Right cardiac atrium (tissue), 5 donors: ENCODE data around the gene BCAR3. TPM values are rescaled to one million over a fixed set of nuclear protein-coding genes. Genes with fewer than 3 reads are reported as not detected.

Experiments
- ATAC-seq, 2 donors: fragments of 200-7000 bp; cut with Tn5 transposase; one replicate each; pipeline versions ENCODE4 v1.8.0 to v1.9.1; 2020; ENCODE audit warnings: moderate library complexity in 2 of 2, mild to moderate bottlenecking in 1 of 2
- DNase-seq, 3 donors: peaks; one replicate each; pipeline ENCODE4 v3.0.0-alpha.2; 2020
- H3K27ac ChIP-seq: one replicate; pipeline ENCODE4 v1.5.1; 2013; ENCODE audit warnings: mild to moderate bottlenecking, low read length, control low read depth, moderate library complexity
- H3K27me3 ChIP-seq: one replicate; pipeline ENCODE4 v1.6.1; 2013; ENCODE audit not compliant: control insufficient read depth, insufficient read depth
- H3K4me1 ChIP-seq: one replicate; pipeline ENCODE4 v1.6.1; 2013; ENCODE audit warnings: low read length; ENCODE audit not compliant: control insufficient read depth, insufficient read depth
- H3K4me3 ChIP-seq: one replicate; pipeline ENCODE4 v1.5.1; 2013; ENCODE audit warnings: low read length, control low read depth
- H3K9me3 ChIP-seq: one replicate; pipeline ENCODE4 v1.6.1; 2013; ENCODE audit warnings: low read length; ENCODE audit not compliant: control insufficient read depth
- WGBS: extraction: QIAGEN DNeasy Blood & Tissue Kit; methylation state at CpG from one replicate; pipeline ENCODE4 v1.1.7; 2013; 5-methylcytosine and 5-hydroxymethylcytosine counted together
- intact Hi-C, 4 donors: fragments of 100-400 bp; cut with DNase I; formaldehyde crosslinking; loops; one replicate each; pipeline versions ENCODE4 v1.11.0 to v1.14.0; 2022 to 2023
- polyA plus RNA-seq: library from polyadenylated mRNA; stranded (reverse); fragments of 200-250 nt; gene quantifications from one replicate; pipeline ENCODE4 v1.2.3, GENCODE V29; 2013
- total RNA-seq, 4 donors: library from RNA; stranded (reverse); fragmentation: NEBNext Ultra II Directional; extraction: Animal tissue kit (Norgen Biotek cat#: 25700); gene quantifications; one replicate each; pipeline ENCODE4 v1.2.1, GENCODE V29; 2021
- donor health status: healthy with polysubstance abuse.
- donor health status: DM: no; HTN: yes; CAD: no.
- donor health status: DM: no; HTN: no; CAD: no.
- donor health status: DM: no; HTN: yes; CAD: no; lungs with severe emphysema.
- donor health status: DM: yes; HTN: yes; CAD: no.

BCAR3 gene
- total and polyA plus RNA-seq, 5 donors, result 10.1 to 17.4 (median 12.6) TPM

DNA sequence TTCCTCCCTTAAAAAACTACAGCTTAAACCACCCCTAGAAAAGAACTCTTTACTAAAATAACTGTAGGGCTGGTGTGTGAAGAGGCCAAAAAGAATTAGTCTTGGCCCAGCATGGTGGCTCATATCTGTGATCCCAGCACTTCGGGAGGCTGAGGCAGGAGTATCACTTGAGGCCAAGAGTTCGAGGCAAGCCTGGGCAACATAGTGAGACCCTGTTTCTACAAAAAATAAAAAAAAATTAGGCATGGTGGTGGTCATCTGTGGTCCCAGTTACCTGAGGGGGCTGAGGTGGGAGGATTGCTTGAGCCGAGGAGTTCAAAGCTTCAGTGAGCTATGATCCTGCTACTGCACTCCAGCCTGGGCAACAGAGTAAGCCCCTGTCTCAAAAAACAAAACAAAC, 44.9 kb downstream of the BCAR3 start:
- Histone ChIP-seq H3K4me1 (peaks cover 2% of the 10 kb centered on the region), H3K27ac (no peak overlapping the region), H3K9me3 (no peaks in the 10 kb centered on the region), H3K4me3 (no peak overlapping the region), H3K27me3 (no peaks in the 10 kb centered on the region)
- no peak for DNase-seq
- 92% methylated on average over 3 of the region's 3 CpGs for WGBS
- no peak for ATAC-seq
- intact Hi-C loops, result no loop called here

DNA sequence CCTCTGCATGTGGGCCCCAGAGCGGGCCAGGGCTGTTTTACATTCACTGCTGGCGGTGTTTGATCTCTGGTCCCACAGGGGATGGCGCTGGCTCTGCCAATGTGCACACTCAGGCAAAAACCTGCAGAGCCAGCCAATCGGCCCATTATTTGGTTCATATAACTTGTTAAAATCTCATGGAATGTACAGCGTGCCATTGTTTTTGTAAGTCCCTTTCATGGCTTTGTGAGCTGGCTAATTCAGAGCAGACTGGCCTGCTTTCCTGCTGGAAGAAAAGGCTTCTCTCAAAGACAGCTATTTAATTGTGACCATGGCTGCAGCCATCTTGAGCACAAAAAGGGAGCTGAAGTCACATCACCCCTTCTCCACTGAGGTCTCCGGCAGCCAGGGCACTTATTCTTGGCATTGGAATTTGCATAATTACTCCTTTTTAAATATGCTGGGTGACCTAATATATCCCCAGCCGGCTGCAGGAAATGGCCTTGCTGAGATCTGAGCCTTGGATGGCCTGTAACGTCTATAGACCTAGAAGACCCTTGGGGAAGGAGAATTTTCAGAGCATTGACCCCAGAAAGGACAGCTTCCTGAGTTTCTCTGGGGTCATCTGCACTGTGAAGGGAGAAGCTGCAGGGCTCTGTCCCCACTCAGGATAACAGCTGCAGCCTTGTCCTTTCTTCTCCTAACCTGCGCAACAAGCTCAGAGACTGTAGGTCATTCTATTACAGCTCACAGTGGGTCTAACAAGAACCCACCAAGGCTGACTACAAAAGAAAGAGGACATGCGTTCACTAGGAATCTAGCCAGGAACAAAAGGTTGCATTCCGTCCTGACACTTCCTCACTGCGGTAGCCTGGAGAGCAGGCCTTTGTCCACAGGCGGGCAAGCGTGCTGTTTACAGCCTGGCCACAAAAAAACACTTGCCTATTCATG, 45.8 kb downstream of the BCAR3 start:
- intact Hi-C loops, result no loop called here
- Histone ChIP-seq H3K9me3 (no peaks in the 10 kb centered on the region), H3K4me3 (no peak overlapping the region), H3K4me1 (peaks cover 2% of the 10 kb centered on the region), H3K27me3 (no peaks in the 10 kb centered on the region), H3K27ac (peak overlapping the region; percentile 14)
- ATAC-seq, result peak; percentile 42 to 69
- 67% methylated on average over 14 of the region's 14 CpGs for WGBS
- peak in 2 of 3 donors; percentile 61 to 65 for DNase-seq

DNA sequence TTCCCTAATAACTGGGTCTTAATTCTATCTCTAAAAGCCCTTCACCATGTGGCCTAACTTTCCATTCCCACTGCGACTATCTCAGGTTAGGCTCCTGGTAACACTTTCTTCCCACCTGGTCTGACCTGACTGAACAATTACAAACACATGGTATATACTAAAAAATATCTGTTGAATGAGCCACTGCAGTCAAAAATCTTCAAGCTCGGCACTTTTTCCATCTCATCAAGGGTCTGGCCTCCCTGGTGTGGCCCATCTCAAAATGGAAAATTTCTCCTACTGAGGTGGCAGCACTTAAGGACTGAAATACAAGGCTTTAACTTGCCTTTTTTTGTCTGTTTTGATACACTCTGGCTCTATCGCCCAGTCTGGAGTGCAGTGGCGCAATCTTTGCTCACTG, 48.3 kb downstream of the BCAR3 start:
- Histone ChIP-seq H3K9me3 (no peaks in the 10 kb centered on the region), H3K4me3 (no peak overlapping the region), H3K4me1 (peaks cover 2% of the 10 kb centered on the region), H3K27ac (no peak overlapping the region), H3K27me3 (no peaks in the 10 kb centered on the region)
- ATAC-seq (no peak), DNase-seq (no peak)
- intact Hi-C loops, result loop anchor here in 2 of 4 donors (5.0 kb wide), 1 partner anchor 49 kb away; the partner anchor contains the start of gene BCAR3 (in 2 of the 2)
- 96% methylated on average over 4 of the region's 4 CpGs for WGBS

DNA sequence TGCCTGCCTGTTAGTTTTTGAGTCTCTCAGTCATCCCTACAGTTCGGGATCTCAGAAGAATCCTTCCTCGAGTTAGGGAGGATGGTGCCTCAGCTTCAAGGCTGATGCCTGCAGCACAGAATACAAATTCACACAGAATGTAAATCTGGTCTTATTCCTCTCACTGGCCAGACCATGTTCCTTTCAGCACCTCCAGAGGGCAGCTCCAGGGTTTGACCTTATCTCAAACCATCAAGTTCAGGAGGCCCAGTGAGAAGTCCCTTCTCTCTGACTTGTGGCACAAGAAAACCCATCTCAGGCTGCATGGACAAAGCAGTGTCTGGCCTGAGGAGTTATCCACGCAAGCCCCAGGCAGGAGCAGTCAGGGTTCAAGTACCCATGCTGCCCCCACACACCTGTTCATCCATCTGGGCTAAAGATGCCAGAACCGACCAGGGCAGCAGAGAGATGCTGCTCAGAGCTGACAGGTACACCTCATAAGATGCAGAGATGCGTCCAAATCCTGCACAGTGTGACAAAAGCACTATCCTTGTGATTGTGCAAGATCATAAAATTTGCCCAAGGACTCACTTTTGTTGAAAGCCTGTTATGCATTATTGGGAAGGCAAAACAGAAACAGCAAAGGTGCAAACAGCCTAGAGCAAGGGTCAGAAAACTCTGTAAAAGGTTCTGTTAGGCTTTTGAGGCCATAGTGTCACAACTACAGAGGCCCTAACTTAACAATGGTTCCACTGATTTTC, 49.8 kb downstream of the BCAR3 start:
- DNase-seq (no peak), ATAC-seq (no peak)
- peaks cover 2% of the 10 kb centered on the region for H3K4me1 ChIP-seq
- no peaks in the 10 kb centered on the region for H3K9me3 ChIP-seq
- no peak overlapping the region for H3K4me3 ChIP-seq
- H3K27ac ChIP-seq, result no peak overlapping the region
- intact Hi-C loops, result loop anchor here in 2 of 4 donors (2.0 to 5.0 kb wide), 2 partner anchors 51 to 183 kb away; partner anchors contain the start of gene BCAR3 (in 2 of the 2)
- H3K27me3 ChIP-seq, result no peaks in the 10 kb centered on the region
- WGBS, result 90% methylated on average over 5 of the region's 5 CpGs

DNA sequence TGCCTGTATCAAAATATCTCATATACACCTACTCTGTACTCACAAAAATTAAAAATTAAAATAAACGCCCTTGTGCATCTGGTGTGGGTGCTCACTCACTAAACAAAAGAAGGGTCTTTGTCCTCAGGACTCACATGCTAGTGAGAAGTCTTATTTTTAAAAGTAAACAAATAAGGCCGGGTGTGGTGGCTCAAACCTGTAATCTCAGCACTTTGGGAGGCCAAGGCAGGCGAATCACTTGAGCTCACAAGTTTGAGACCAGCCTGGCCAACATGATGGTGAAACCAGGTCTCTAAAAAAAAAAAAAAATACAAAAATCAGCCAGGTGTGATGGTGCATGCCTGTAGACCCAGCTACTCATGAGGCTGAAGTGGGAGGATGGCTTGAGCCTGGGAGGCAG, 51.5 kb downstream of the BCAR3 start:
- 94% methylated on average over 3 of the region's 3 CpGs for WGBS
- H3K27ac ChIP-seq, result no peak overlapping the region
- peaks cover 7% of the 10 kb centered on the region for H3K4me1 ChIP-seq
- intact Hi-C loops, result loop anchor here in 2 of 4 donors (2.0 to 5.0 kb wide), 2 partner anchors 52 to 185 kb away; partner anchors contain the start of gene BCAR3 (in 2 of the 2)
- no peaks in the 10 kb centered on the region for H3K27me3 ChIP-seq
- no peak overlapping the region for H3K4me3 ChIP-seq
- DNase-seq (no peak), ATAC-seq (no peak)
- no peaks in the 10 kb centered on the region for H3K9me3 ChIP-seq

DNA sequence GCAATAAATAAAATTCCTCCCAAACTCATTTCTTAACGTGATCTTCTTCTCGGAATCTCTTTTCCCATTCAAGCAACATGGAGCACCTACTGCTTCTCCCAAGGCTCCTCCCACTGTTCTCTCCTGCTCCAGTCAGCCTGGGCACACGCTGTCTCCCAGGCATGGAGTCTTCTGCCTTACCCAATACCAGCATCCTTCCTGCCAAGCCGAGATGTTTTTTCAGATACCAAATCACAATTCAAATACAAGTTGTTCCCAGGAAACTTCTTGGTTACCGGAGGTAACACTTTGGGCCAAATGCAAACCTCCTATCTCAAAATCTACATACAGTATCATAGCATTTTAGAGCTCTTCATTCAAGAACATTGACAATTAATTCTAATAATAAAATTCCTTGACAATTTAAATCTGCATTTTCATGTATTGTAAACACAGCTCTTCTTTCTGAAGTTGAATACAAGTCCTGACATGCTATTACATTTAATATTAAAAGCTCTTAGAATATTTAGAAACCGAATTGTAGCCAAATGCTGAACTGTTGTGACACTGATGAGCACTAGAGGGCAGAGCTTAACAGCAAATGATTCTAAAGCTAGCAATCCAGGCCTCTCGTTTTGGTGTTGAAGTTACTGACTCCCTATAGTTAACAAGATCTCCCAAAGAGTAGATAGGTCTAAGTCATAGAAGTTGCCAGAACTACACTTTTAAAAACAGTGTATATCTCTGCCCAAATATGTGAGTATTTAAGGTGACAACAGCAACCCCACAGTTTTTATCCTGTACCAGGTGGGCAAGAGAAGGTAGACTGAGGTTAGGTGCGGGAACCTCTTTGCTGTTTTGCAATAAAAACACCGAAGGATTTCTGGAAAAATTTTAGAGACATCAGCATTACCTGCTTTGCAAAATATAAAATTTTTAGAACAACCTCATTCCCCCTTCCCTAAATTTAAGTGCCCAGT, 52.3 kb downstream of the BCAR3 start:
- H3K4me1 ChIP-seq, result peaks cover 11% of the 10 kb centered on the region
- no peak overlapping the region for H3K27ac ChIP-seq
- ATAC-seq (peak; percentile 68 to 73), DNase-seq (no peak)
- no peaks in the 10 kb centered on the region for H3K27me3 ChIP-seq
- intact Hi-C loops, result loop anchor here (1.0 to 10.0 kb wide), 7 partner anchors 53 to 215 kb away; partner anchors contain the start of genes BCAR3 (in 3 of the 4) and FNBP1L (in 2 of the 4)
- H3K4me3 ChIP-seq, result no peak overlapping the region
- 60% methylated on average over 9 of the region's 9 CpGs for WGBS
- H3K9me3 ChIP-seq, result no peaks in the 10 kb centered on the region

DNA sequence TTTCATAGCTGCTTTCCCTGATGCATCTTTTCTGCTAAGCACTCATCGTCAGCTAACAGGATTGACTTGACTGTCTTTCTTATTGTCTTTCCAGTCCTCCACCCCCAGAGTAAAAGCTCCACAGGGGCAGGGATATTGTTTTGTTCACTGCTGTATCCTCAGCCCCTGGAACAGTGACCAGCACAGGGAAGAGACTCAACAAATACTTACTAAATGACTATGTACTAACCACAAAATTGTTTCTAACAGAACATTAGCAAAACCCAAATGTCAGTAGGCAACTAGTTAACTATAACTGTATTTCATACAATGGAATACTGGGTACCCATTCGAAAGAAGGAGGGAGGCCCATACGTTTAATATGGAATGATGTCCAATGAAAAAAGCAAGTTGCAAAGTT, 53.0 kb downstream of the BCAR3 start:
- intact Hi-C loops, result loop anchor here (1.0 to 10.0 kb wide), 7 partner anchors 54 to 216 kb away; partner anchors contain the start of genes FNBP1L (in 2 of the 4) and BCAR3 (in 1 of the 4)
- DNase-seq (no peak), ATAC-seq (no peak)
- no peak overlapping the region for H3K4me3 ChIP-seq
- no peaks in the 10 kb centered on the region for H3K9me3 ChIP-seq
- 89% methylated on average over 3 of the region's 3 CpGs for WGBS
- no peaks in the 10 kb centered on the region for H3K27me3 ChIP-seq
- H3K4me1 ChIP-seq, result peaks cover 15% of the 10 kb centered on the region
- no peak overlapping the region for H3K27ac ChIP-seq

DNA sequence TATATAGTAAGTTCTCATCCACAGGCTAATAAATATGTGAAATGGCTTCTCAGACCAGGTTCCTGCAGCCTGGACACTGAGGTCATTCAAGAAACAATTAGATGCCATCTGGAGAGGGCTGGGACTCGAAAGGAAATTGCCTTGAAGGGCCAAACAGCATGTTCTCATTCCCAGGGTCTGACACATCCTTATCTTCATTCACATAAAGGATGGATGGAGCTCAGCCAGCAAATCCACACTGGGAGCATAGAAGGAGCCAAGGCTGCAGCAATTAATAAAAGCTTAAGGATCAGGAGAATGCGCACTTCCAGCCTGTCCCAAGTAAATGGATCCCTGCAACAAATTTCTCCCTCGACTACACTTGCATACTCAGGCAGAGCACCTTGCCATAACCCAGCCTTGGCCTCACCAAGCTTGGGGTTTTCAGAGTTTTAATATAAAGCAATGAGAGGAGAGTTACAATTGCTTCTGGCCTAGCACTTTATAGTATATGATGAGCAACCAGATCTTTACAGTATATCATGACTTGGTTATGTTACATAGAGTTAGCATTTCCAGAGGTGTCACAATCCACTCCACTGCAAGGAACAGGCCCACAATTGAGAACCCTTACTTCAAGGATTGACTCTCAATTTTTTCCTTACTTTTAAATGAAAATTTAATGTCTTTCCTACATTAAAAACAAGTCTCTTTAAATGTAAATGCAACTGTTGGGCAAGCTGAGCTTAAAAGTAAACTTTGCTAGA, 55.9 kb downstream of the BCAR3 start:
- intact Hi-C loops, result loop anchor here (5.0 to 10.0 kb wide), 5 partner anchors 57 to 219 kb away; partner anchors contain the start of genes FNBP1L (in 2 of the 4) and BCAR3 (in 1 of the 4)
- peak; percentile 79 to 84 for ATAC-seq
- Histone ChIP-seq H3K27me3 (no peaks in the 10 kb centered on the region), H3K4me3 (no peak overlapping the region), H3K4me1 (peaks cover 19% of the 10 kb centered on the region), H3K27ac (peak overlapping the region; percentile 30), H3K9me3 (no peaks in the 10 kb centered on the region)
- 30% methylated on average over 3 of the region's 3 CpGs for WGBS
- peak in 2 of 3 donors; percentile 44 to 70 for DNase-seq

DNA sequence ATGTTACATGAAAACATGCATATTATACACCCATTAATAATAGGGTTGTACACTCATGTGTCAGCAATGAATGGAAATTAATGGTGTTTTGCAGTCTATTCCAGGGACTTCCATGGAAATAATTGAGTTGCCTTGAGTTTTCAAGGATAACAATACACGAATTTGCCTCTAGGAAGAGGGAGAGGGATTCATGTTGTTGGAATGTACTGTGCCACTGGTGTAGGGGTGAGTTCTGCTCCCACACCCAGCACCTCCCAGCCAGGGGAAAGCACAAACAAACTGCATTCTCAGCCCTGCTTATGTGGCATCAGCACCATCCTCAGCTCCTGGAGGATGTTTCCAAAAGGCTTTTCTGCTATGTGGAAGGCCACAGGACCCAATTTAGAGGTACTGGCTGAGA, 57.8 kb downstream of the BCAR3 start:
- Histone ChIP-seq H3K4me1 (peaks cover 20% of the 10 kb centered on the region), H3K27ac (peak overlapping the region; percentile 12), H3K9me3 (no peaks in the 10 kb centered on the region), H3K4me3 (no peak overlapping the region), H3K27me3 (no peaks in the 10 kb centered on the region)
- WGBS, result 53% methylated on average over 1 of the region's 1 CpG
- DNase-seq (no peak), ATAC-seq (peak in 1 of 2 donors; percentile 51)
- intact Hi-C loops, result loop anchor here in 2 of 4 donors (10.0 kb wide), 2 partner anchors 179 to 221 kb away; partner anchors contain the start of gene FNBP1L (in 2 of the 2)
